Small intestine (tissue), 16 donors: Measurements from ENCODE around the gene ZNF451. TPM values are rescaled to one million over a fixed set of nuclear protein-coding genes. Genes with fewer than 3 reads are reported as not detected.
A peak's percentile ranks its signal among the peaks of the same experiment; 100 is the strongest.
"Not testable (repeated sequence)": the region's sequence is repeated elsewhere in the genome, so short reads cannot be mapped to it uniquely, and the experiment has no call there.

Source experiments
- DNase-seq, 2 donors: peaks; one replicate each; pipeline versions ENCODE4 v3.0.0 to v3.0.0-alpha.2; 2013
- FAIRE-seq: peaks from 2 replicates; lab custom pipeline; 2012; peaks lifted over from hg19 to GRCh38; lab: Jason Lieb, UNC
- H3K27ac ChIP-seq, 3 donors: one replicate each; pipeline ENCODE4 v1.5.1; 2013; ENCODE audit warnings: low read length in 2 of 3, mild to moderate bottlenecking in 2 of 3, control low read depth in 1 of 3, inconsistent platforms in 1 of 3, low read depth in 1 of 3, moderate library complexity in 1 of 3
- H3K27me3 ChIP-seq, 3 donors: one replicate each; pipeline ENCODE4 v1.6.1; 2013; ENCODE audit warnings: low read length in 3 of 3, inconsistent platforms in 1 of 3; ENCODE audit not compliant: control insufficient read depth in 3 of 3, insufficient read depth in 3 of 3
- H3K36me3 ChIP-seq, 3 donors: one replicate each; pipeline ENCODE4 v1.6.1; 2013; ENCODE audit warnings: low read length in 3 of 3, inconsistent platforms in 1 of 3, low read depth in 1 of 3, mild to moderate bottlenecking in 1 of 3, moderate library complexity in 1 of 3; ENCODE audit not compliant: control insufficient read depth in 3 of 3, insufficient read depth in 2 of 3
- H3K4me1 ChIP-seq, 3 donors: one replicate each; pipeline ENCODE4 v1.6.1; 2013; ENCODE audit warnings: low read length in 2 of 3, inconsistent platforms in 1 of 3, low read depth in 1 of 3, mild to moderate bottlenecking in 1 of 3, moderate library complexity in 1 of 3; ENCODE audit not compliant: control insufficient read depth in 3 of 3, insufficient read depth in 2 of 3
- H3K4me3 ChIP-seq, 3 donors: one replicate each; pipeline ENCODE4 v1.5.1; 2013; ENCODE audit warnings: low read length in 3 of 3, control low read depth in 1 of 3, inconsistent platforms in 1 of 3, low read depth in 1 of 3, mild to moderate bottlenecking in 1 of 3, moderate library complexity in 1 of 3
- H3K9me3 ChIP-seq, 2 donors: one replicate each; pipeline ENCODE4 v1.6.1; 2013; ENCODE audit warnings: low read depth in 1 of 2, low read length in 1 of 2; ENCODE audit not compliant: control insufficient read depth in 2 of 2, insufficient read depth in 1 of 2
- WGBS, 3 donors: extraction: QIAGEN DNeasy Blood & Tissue Kit; methylation state at CpG; one replicate each; pipeline ENCODE4 v1.1.7; 2013; 5-methylcytosine and 5-hydroxymethylcytosine counted together
- long read RNA-seq, 10 donors: transcript quantifications; one replicate each; lab custom pipeline, GENCODE V29; 2026
- polyA plus RNA-seq, 4 donors: library from polyadenylated mRNA; stranded (reverse) in 3 of 4; unstranded in 1 of 4; fragments of 200-250 nt in 3 of 4; fragments of 120-200 nt in 1 of 4; gene quantifications; one replicate each; pipeline versions ENCODE4 v1.2.1 to v1.2.3, GENCODE V29; 2013
- donor health status: healthy with polysubstance abuse.
- donor health status: control.
- donor health status: control.
- donor health status: Bipolar disorder and iron deficiency.
- donor health status: healthy.

Gene ZNF451
- 10 to 100 TPM in 1 of 4 donors, 1 to 10 TPM in 3; 7.3 to 27.7 (median 8.5) TPM for polyA plus RNA-seq
- long read RNA-seq, donor 1, full-length matches to known transcripts = 3 of 3 reads
- long read RNA-seq, donor 1, partial matches to known transcripts = 0 of 3 reads
- long read RNA-seq, donor 1, other reads (novel, unspliced or antisense) = 0 of 3 reads
- long read RNA-seq, donor 2, full-length matches to known transcripts = 2 of 2 reads
- long read RNA-seq, donor 2, partial matches to known transcripts = 0 of 2 reads
- long read RNA-seq, donor 2, other reads (novel, unspliced or antisense) = 0 of 2 reads
- long read RNA-seq, donor 3, full-length matches to known transcripts = 4 of 4 reads
- long read RNA-seq, donor 3, partial matches to known transcripts = 0 of 4 reads
- long read RNA-seq, donor 3, other reads (novel, unspliced or antisense) = 0 of 4 reads
- long read RNA-seq, donor 4 = 0 reads
- long read RNA-seq, donor 5 = 0 reads
- long read RNA-seq, donor 6, full-length matches to known transcripts = 2 of 2 reads
- long read RNA-seq, donor 6, partial matches to known transcripts = 0 of 2 reads
- long read RNA-seq, donor 6, other reads (novel, unspliced or antisense) = 0 of 2 reads
- long read RNA-seq, donor 7, full-length matches to known transcripts = 4 of 4 reads
- long read RNA-seq, donor 7, partial matches to known transcripts = 0 of 4 reads
- long read RNA-seq, donor 7, other reads (novel, unspliced or antisense) = 0 of 4 reads
- long read RNA-seq, donor 8, partial matches to known transcripts = 0 of 1 reads
- long read RNA-seq, donor 8, other reads (novel, unspliced or antisense) = 0 of 1 reads
- long read RNA-seq, donor 9, full-length matches to known transcripts = 2 of 2 reads
- long read RNA-seq, donor 9, partial matches to known transcripts = 0 of 2 reads
- long read RNA-seq, donor 9, other reads (novel, unspliced or antisense) = 0 of 2 reads
- long read RNA-seq, donor 10, full-length matches to known transcripts = 4 of 4 reads
- long read RNA-seq, donor 10, partial matches to known transcripts = 0 of 4 reads
- long read RNA-seq, donor 10, other reads (novel, unspliced or antisense) = 0 of 4 reads

DNA sequence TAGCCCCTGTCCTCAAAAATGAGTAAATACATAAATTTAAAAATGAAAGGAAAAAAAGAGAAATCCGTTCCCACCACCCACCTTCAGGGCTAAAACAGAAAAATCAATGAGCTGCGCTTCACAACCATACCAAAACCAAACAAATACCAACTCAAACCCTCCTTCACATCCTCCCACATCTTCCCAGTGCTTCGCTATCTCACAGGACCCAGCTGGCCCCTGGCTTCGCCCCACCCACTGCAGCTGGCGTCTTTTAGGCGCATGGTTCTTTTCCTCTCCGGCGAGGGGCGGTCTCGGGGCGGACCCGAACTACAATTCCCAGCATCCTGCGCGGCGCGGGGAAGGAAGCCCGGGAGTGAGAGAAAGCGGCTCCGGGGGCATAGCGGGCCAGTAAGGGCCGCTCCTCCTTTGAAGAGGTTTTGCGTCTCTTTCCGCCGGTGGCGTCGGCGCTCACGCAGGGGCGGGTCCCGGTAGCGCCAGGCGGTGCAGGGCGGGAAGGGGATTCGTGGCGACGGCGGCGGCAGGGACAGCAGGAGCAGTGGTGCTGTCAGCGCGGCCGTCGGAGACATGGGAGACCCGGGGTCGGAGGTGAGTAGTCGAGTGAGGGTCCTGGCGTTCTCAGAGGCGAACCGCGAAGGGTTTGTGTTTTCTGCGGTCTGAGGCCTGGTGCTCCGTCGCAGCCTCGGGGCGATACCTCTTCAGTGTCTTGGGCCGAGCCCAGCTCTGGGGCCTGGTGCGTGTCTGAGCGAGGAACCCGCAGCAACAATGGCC is at the start of gene ZNF451:
TSS of gene ZNF451 (plus strand) at position 502 of the 771 bp plus-strand sequence. CDS start at position 568, 66 bp downstream.
- no peaks in the 10 kb centered on the region for H3K36me3 ChIP-seq
- H3K27ac ChIP-seq = peak within 1 kb of the TSS; percentile 50 to 90 (median 86)
- peak; percentile 98 to 99 for DNase-seq
- peaks cover 0 to 8% (median 6%) of the 10 kb centered on the region in 3 donors for H3K4me1 ChIP-seq
- H3K27me3 ChIP-seq = no peaks in the 10 kb centered on the region
- H3K9me3 ChIP-seq = no peaks in the 10 kb centered on the region
- FAIRE-seq = peak; percentile 15
- whole genome bisulfite sequencing, 3 donors = 0 to 1% (median 0%) methylated on average over 45 to 52 of the region's 58 CpGs
- peak within 1 kb of the TSS; percentile 38 to 63 (median 43) for H3K4me3 ChIP-seq

DNA sequence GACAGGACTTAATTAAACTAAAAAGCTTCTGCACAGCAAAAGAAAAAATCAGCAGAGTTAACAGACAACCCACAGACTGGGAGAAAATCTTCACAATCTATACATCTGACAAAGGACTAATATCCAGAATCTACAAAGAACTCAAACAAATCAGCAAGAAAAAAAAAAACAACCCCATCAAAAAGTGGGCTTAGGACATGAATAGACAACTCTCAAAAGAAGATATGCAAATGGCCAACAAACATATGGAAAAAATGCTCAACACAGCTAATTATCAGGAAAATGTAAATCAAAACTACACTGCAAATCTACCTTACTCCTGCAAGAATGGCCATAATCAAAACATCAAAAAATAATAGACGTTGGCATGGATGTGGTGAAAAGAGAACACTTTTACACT is 45.9 kb upstream of the ZNF451 start:
- WGBS, 3 donors = 82 to 91% (median 83%) methylated on average over 1 of the region's 1 CpG
- not testable (repeated sequence) for H3K9me3 ChIP-seq, H3K36me3 ChIP-seq, H3K4me3 ChIP-seq, DNase-seq, H3K27ac ChIP-seq, H3K27me3 ChIP-seq, FAIRE-seq, H3K4me1 ChIP-seq

DNA sequence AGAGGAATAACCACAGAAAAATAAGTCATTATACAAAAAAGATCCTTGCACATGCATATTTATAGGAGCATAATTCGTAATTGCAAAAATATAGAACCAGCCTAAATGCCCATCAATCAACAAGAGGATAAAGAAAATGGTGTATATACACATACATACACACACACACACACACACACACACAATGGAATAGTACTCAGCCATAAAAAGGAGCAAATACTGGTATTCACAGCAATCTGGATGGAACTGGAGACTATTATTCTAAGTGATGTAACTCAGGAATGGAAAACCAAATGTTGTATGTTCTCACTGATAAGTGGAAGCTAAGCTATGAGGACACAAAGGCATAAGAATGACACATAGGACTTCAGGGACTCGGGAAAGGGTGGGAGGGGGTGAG is 45.4 kb upstream of the ZNF451 start:
- no peak overlapping the region for H3K27ac ChIP-seq
- H3K36me3 ChIP-seq = no peaks in the 10 kb centered on the region
- no peaks in the 10 kb centered on the region for H3K9me3 ChIP-seq
- H3K4me1 ChIP-seq = peaks cover 0 to 4% (median 0%) of the 10 kb centered on the region in 3 donors
- DNase-seq (no peak), FAIRE-seq (no peak)
- H3K27me3 ChIP-seq = no peaks in the 10 kb centered on the region
- 94 to 95% (median 95%) methylated on average over 2 of the region's 2 CpGs for WGBS, 3 donors
- H3K4me3 ChIP-seq = no peak overlapping the region

- Histone ChIP-seq H3K27ac (peak within 1 kb of the TSS in 2 of 3 donors; percentile 36 to 72), H3K4me3 (peak within 1 kb of the TSS; percentile 31 to 61 (median 50))
- 0% methylated on average over 42 to 47 of the region's 78 CpGs for WGBS, 3 donors
- DNase-seq = peak; percentile 82 to 92
- not testable (repeated sequence) for FAIRE-seq, H3K4me1 ChIP-seq, H3K36me3 ChIP-seq, H3K27me3 ChIP-seq, H3K9me3 ChIP-seq
These were observed 43.4 kb upstream of the ZNF451 start, which contains the start of gene KIAA1586 for GRCh38 chr6:57046332-57047256. TSS of gene KIAA1586 (plus strand) at chr6:57046693. CDS start at chr6:57046756, 63 bp downstream.

DNA sequence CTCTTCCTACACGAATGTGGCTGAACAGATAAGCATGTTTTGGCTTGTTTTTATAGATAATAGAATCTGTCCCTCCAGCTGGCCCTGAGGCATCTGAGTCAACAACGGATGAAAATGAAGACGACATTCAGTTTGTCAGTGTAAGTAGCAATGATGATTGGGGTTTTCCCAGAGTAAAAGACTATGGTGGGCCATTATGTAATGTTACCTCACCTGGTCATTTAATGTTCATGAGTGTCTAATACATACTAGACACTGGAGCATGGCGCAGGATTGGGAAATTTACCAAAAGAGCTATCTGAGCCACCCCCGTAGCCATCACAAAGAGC is 42.8 kb upstream of the ZNF451 start:
- no CpG with 5 or more reads among the region's 5 CpGs for WGBS, 3 donors

GRCh38 chr6:57047859-57048258 is 42.1 kb upstream of the ZNF451 start:
- DNase-seq, FAIRE-seq, H3K27me3 ChIP-seq, H3K4me1 ChIP-seq, H3K27ac ChIP-seq, H3K4me3 ChIP-seq, H3K9me3 ChIP-seq: not testable (repeated sequence)
- WGBS, 3 donors = 86 to 99% (median 89%) methylated on average over 5 to 6 of the region's 6 CpGs
- H3K36me3 ChIP-seq = peaks cover 0 to 12% (median 0%) of the 10 kb centered on the region in 3 donors

More for the DNA sequence above, 42.8 kb upstream of the ZNF451 start:
- not testable (repeated sequence) for DNase-seq, H3K27ac ChIP-seq, H3K9me3 ChIP-seq, FAIRE-seq, H3K27me3 ChIP-seq, H3K4me1 ChIP-seq, H3K4me3 ChIP-seq
- H3K36me3 ChIP-seq = peaks cover 0 to 12% (median 0%) of the 10 kb centered on the region in 3 donors

DNA sequence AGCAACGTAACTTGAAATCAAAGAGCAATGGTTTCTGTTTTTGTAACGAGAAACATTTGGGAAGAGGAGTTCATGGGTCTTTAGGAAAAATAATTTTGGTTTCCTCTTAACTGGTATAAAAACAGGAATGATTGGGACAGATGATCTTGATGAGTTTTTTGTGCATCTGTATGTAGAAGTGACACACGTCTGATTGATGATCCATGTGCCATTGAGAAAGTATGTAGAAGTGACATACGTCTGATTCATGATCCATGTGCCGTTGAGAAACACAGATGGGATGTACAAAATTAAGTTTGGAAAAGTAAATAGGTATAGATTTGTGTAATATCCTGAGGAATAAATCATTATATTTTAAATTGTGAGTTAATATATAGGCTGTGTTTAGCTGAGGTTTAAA is 41.4 kb upstream of the ZNF451 start:
- FAIRE-seq (no peak), DNase-seq (no peak)
- Histone ChIP-seq H3K36me3 (peaks cover 0 to 12% (median 0%) of the 10 kb centered on the region in 3 donors), H3K4me1 (peaks cover 0 to 4% (median 0%) of the 10 kb centered on the region in 3 donors), H3K4me3 (no peak overlapping the region), H3K9me3 (no peaks in the 10 kb centered on the region), H3K27ac (no peak overlapping the region), H3K27me3 (no peaks in the 10 kb centered on the region)
- WGBS, 3 donors = 82 to 92% (median 86%) methylated on average over 5 of the region's 5 CpGs
